NB4 (cell line): ENCODE results near the gene FERMT1.

Experiments used
- DNase-seq: peaks from one replicate; pipeline ENCODE4 v3.0.0; 2010; ENCODE audit warnings: low read depth
- H3K4me3 ChIP-seq: one replicate; pipeline ENCODE4 v1.5.1; 2011; ENCODE audit warnings: mild to moderate bottlenecking, low read depth, low read length, moderate library complexity
- MYC ChIP-seq: IDR thresholded peaks from 2 replicates; pipeline ENCODE4 v1.6.1; 2011; ENCODE audit warnings: low read depth, low read length
- POLR2A ChIP-seq: IDR thresholded peaks from 2 replicates; pipeline ENCODE4 v1.6.1; 2011; ENCODE audit warnings: mild to moderate bottlenecking; ENCODE audit not compliant: insufficient read length; ENCODE audit errors: extremely low read depth
- TF ChIP-seq, protein P1 (sequence below): IDR thresholded peaks from one replicate; pipeline ENCODE4 v1.5.1; 2012; ENCODE audit warnings: low read depth, low read length
- TF ChIP-seq, protein P2 (sequence below): IDR thresholded peaks from 2 replicates; pipeline ENCODE4 v1.6.1; 2011; ENCODE audit warnings: low read depth, low read length

FERMT1 gene

DNA sequence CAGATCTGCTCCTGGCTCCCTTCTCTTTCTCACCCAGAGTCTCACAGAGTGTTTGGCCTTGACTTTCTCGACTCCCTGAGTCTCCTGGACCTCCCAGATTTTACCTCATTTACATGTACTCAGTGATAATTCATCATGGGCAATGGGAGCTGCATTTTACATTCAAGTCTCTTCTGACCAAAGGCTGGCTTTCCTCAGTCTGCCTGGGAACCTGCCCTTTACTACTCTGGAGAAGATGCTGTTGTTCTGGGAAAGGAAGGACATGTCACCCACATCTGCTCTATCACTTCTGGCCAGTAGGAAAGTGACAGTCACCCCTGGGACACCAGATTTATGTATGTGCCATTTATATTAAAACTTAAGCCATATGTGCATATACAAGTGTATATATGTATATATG, 76.4 kb downstream of the FERMT1 start:
- no peak overlapping the region for H3K4me3 ChIP-seq
- no peak for TF ChIP-seq MYC
- TF ChIP-seq, protein P1, sequence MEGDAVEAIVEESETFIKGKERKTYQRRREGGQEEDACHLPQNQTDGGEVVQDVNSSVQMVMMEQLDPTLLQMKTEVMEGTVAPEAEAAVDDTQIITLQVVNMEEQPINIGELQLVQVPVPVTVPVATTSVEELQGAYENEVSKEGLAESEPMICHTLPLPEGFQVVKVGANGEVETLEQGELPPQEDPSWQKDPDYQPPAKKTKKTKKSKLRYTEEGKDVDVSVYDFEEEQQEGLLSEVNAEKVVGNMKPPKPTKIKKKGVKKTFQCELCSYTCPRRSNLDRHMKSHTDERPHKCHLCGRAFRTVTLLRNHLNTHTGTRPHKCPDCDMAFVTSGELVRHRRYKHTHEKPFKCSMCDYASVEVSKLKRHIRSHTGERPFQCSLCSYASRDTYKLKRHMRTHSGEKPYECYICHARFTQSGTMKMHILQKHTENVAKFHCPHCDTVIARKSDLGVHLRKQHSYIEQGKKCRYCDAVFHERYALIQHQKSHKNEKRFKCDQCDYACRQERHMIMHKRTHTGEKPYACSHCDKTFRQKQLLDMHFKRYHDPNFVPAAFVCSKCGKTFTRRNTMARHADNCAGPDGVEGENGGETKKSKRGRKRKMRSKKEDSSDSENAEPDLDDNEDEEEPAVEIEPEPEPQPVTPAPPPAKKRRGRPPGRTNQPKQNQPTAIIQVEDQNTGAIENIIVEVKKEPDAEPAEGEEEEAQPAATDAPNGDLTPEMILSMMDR: no peak
- TF ChIP-seq POLR2A: no peak
- TF ChIP-seq, protein P2, sequence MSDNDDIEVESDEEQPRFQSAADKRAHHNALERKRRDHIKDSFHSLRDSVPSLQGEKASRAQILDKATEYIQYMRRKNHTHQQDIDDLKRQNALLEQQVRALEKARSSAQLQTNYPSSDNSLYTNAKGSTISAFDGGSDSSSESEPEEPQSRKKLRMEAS: no peak
- DNase-seq: no peak

GRCh38 chr20:6045566-6045965, 77.3 kb downstream of the FERMT1 start:
- H3K4me3 ChIP-seq: no peak overlapping the region
- DNase-seq: peak; percentile 25
- no peak for TF ChIP-seq POLR2A
- no peak for TF ChIP-seq MYC
- TF ChIP-seq, protein P2: no peak

GRCh38 chr20:6044115-6044514, 78.7 kb downstream of the FERMT1 start:
- H3K4me3 ChIP-seq: no peak overlapping the region
- DNase-seq: peak; percentile 30

GRCh38 chr20:6041808-6042265, 81.0 kb downstream of the FERMT1 start:
- DNase-seq: no peak
- no peak for TF ChIP-seq POLR2A
- TF ChIP-seq, protein P1: no peak
- TF ChIP-seq, protein P2: no peak
- no peak for TF ChIP-seq MYC
- H3K4me3 ChIP-seq: no peak overlapping the region

More at GRCh38 chr20:6044115-6044514, 78.7 kb downstream of the FERMT1 start:
- TF ChIP-seq, protein P2: no peak
- TF ChIP-seq POLR2A: no peak
- TF ChIP-seq MYC: no peak
- TF ChIP-seq, protein P1: no peak

- H3K4me3 ChIP-seq: no peak overlapping the region
- DNase-seq: no peak
- TF ChIP-seq MYC: no peak
- TF ChIP-seq, protein P2: no peak
- TF ChIP-seq, protein P1: no peak
- no peak for TF ChIP-seq POLR2A
Observed at GRCh38 chr20:6040958-6041807, 81.6 kb downstream of the FERMT1 start.

GRCh38 chr20:6040540-6040939, 82.3 kb downstream of the FERMT1 start:
- TF ChIP-seq MYC (no peak), POLR2A (no peak)
- no peak overlapping the region for H3K4me3 ChIP-seq
- no peak for DNase-seq
